HCT116 (cell line): Measurements from ENCODE around the gene MCFD2. TPM values are rescaled to one million over a fixed set of nuclear protein-coding genes. Genes with fewer than 3 reads are reported as not detected.

ENCODE experiments used
- ATAC-seq: fragments of 200-7000 bp; cut with Tn5 transposase; 2 replicates; pipeline ENCODE4 v1.9.1; 2020; ENCODE audit warnings: mild to moderate bottlenecking, moderate library complexity
- BruUV-seq: library from RNA; stranded (reverse); fragments of 400-500 nt; replicated peaks from 2 replicates; lab custom pipeline; 2021; lab: Mats Ljungman, UMichigan
- CTCF ChIA-PET: fragments of 300-600 bp; sonication (Branson Sonifier 250); formaldehyde crosslinking; loops from one replicate; lab custom pipeline; 2021; ENCODE audit warnings: antibody characterized with exemption; lab: Charles Lee
- POLR2A ChIA-PET: fragments of 300-600, 350-600 bp; sonication (Branson Sonifier 250); formaldehyde crosslinking; loops from one replicate; lab custom pipeline; 2021; ENCODE audit warnings: antibody characterized with exemption; lab: Charles Lee
- RAD21 ChIA-PET, 2 experiments: fragments of 300-600 bp; sonication (Branson Sonifier 250); formaldehyde crosslinking; loops; one replicate each; lab custom pipeline; 2023; ENCODE audit warnings: low total read pairs in 2 of 2; ENCODE audit not compliant: uncharacterized antibody in 2 of 2, unreplicated experiment in 2 of 2, low non-redundant PET in 1 of 2; lab: Charles Lee
- DNase-seq: peaks from one replicate; pipeline ENCODE4 v3.0.0-alpha.2; 2010; ENCODE audit warnings: low read depth, low spot score
- H2AFZ ChIP-seq: fragments of 200-600 bp; shearing (Covaris generic), sonication (generic); 2 replicates; pipeline ENCODE4 v1.6.1; 2017; ENCODE audit warnings: low read depth, mixed run types, mixed read lengths, antibody characterized with exemption, low read length; ENCODE audit not compliant: poor library complexity, severe bottlenecking
- H3K27ac ChIP-seq: 2 replicates; pipeline ENCODE4 v1.5.1; 2012; ENCODE audit warnings: low read depth, low read length
- H3K27me3 ChIP-seq: fragments of 200-600 bp; sonication (generic); 2 replicates; pipeline ENCODE4 v1.6.1; 2016; ENCODE audit warnings: mixed run types, low read length, mixed read lengths; ENCODE audit not compliant: insufficient read depth
- H3K36me3 ChIP-seq, 2 experiments: fragments of 200-500 bp in 1 of 2; fragments of 200-600 bp in 1 of 2; sonication (Bioruptor generic) in 1 of 2; sonication (generic) in 1 of 2; 2 replicates each; pipeline versions ENCODE4 v1.5.1 to v1.6.1; 2014 to 2016; ENCODE audit warnings: low read length in 2 of 2, inconsistent platforms in 1 of 2, mixed read lengths in 1 of 2, mixed run types in 1 of 2; ENCODE audit not compliant: insufficient read depth in 2 of 2, control insufficient read depth in 1 of 2
- H3K4me1 ChIP-seq, 2 experiments: fragments of 200-600 bp in 1 of 2; sonication (generic) in 1 of 2; 2 replicates each; pipeline versions ENCODE4 v1.5.1 to v1.6.1; 2012 to 2017; ENCODE audit warnings: low read length in 2 of 2, inconsistent platforms in 1 of 2, mild to moderate bottlenecking in 1 of 2, mixed read lengths in 1 of 2, mixed run types in 1 of 2, moderate library complexity in 1 of 2; ENCODE audit not compliant: insufficient read depth in 2 of 2, control insufficient read depth in 1 of 2
- H3K4me2 ChIP-seq: fragments of 200-600 bp; sonication (generic); 2 replicates; pipeline ENCODE4 v1.6.1; 2017; ENCODE audit warnings: mixed run types, low read length, mixed read lengths
- H3K4me3 ChIP-seq, 2 experiments: fragments of 200-600 bp in 1 of 2; sonication (generic) in 1 of 2; replicated peaks in 1 of 2; 2 replicates each; pipeline ENCODE4 v1.5.1; 2011 to 2016; ENCODE audit warnings: low read length in 2 of 2, control low read depth in 1 of 2, low read depth in 1 of 2, mild to moderate bottlenecking in 1 of 2, mixed read lengths in 1 of 2, mixed run types in 1 of 2
- H3K79me2 ChIP-seq: fragments of 200-600 bp; sonication (generic); 2 replicates; pipeline ENCODE4 v1.6.1; 2017; ENCODE audit warnings: mild to moderate bottlenecking, mixed run types, low read length, moderate library complexity, mixed read lengths; ENCODE audit not compliant: insufficient read depth
- H3K9ac ChIP-seq: fragments of 200-600 bp; sonication (generic); 2 replicates; pipeline ENCODE4 v1.6.1; 2016; ENCODE audit warnings: low read length, mixed read lengths
- H3K9me2 ChIP-seq: fragments of 200-600 bp; sonication (generic), shearing (Covaris generic); 2 replicates; pipeline ENCODE4 v1.6.1; 2017; ENCODE audit warnings: mixed run types, mild to moderate bottlenecking, moderate library complexity; ENCODE audit not compliant: insufficient read depth
- H3K9me3 ChIP-seq, 2 experiments: fragments of 200-500 bp in 1 of 2; fragments of 200-600 bp in 1 of 2; sonication (Bioruptor generic) in 1 of 2; sonication (generic) in 1 of 2; 2 replicates each; pipeline ENCODE4 v1.6.1; 2014 to 2017; ENCODE audit warnings: low read length in 2 of 2, mixed read lengths in 2 of 2, inconsistent platforms in 1 of 2, low read depth in 1 of 2, mild to moderate bottlenecking in 1 of 2, mixed run types in 1 of 2, moderate library complexity in 1 of 2; ENCODE audit not compliant: control insufficient read depth in 1 of 2, insufficient read depth in 1 of 2
- H4K20me1 ChIP-seq: fragments of 200-600 bp; sonication (generic), shearing (Covaris generic); 2 replicates; pipeline ENCODE4 v1.6.1; 2017; ENCODE audit warnings: mixed run types, mild to moderate bottlenecking, moderate library complexity; ENCODE audit not compliant: insufficient read depth
- ATF3 ChIP-seq: IDR thresholded peaks from 2 replicates; pipeline ENCODE4 v1.6.1; 2012
- CBX3 ChIP-seq: IDR thresholded peaks from 2 replicates; pipeline ENCODE4 v1.6.1; 2012; ENCODE audit warnings: low read depth
- CTCF ChIP-seq, 3 experiments: fragments of 200-600 bp in 1 of 3; sonication (generic) in 1 of 3; IDR thresholded peaks in 2 of 3; conservative IDR thresholded peaks in 1 of 3; 2 replicates each; pipeline ENCODE4 v1.5.1; 2012 to 2017; ENCODE audit warnings: low read depth in 2 of 3, low read length in 2 of 3, antibody characterized with exemption in 1 of 3, borderline replicate concordance in 1 of 3, control low read depth in 1 of 3, mild to moderate bottlenecking in 1 of 3, mixed read lengths in 1 of 3, mixed run types in 1 of 3, moderate library complexity in 1 of 3; ENCODE audit not compliant: insufficient read depth in 1 of 3
- EGR1 ChIP-seq: IDR thresholded peaks from 2 replicates; pipeline ENCODE4 v1.6.1; 2012; ENCODE audit warnings: low read depth
- ELF1 ChIP-seq: IDR thresholded peaks from 2 replicates; pipeline ENCODE4 v1.6.1; 2012; ENCODE audit warnings: low read depth, borderline replicate concordance
- FOSL1 ChIP-seq: IDR thresholded peaks from 2 replicates; pipeline ENCODE4 v1.6.1; 2012; ENCODE audit warnings: low read depth
- JUND ChIP-seq: IDR thresholded peaks from 2 replicates; pipeline ENCODE4 v1.6.1; 2012
- MAX ChIP-seq: IDR thresholded peaks from 2 replicates; pipeline ENCODE4 v1.6.1; 2012
- RAD21 ChIP-seq: IDR thresholded peaks from 2 replicates; pipeline ENCODE4 v1.6.1; 2012; ENCODE audit warnings: low read depth, mild to moderate bottlenecking
- REST ChIP-seq: IDR thresholded peaks from 2 replicates; pipeline ENCODE4 v1.6.1; 2012; ENCODE audit warnings: low read depth
- ZBTB33 ChIP-seq: IDR thresholded peaks from 2 replicates; pipeline ENCODE4 v1.6.1; 2011; ENCODE audit warnings: mild to moderate bottlenecking, low read length, moderate library complexity; ENCODE audit not compliant: insufficient replicate concordance; ENCODE audit errors: extremely low read depth
- ZNF274 ChIP-seq: fragments of 200-500 bp; sonication (Bioruptor generic); IDR thresholded peaks from 2 replicates; pipeline ENCODE4 v1.6.1; 2014; ENCODE audit warnings: mild to moderate bottlenecking, low read depth, low read length, inconsistent platforms
- intact Hi-C: fragments of 100-400 bp; cut with micrococcal nuclease; formaldehyde crosslinking; loops from 2 replicates; pipeline ENCODE4 v1.10.0; 2022
- total RNA-seq: library from RNA; stranded (reverse); gene quantifications from one replicate; pipeline ENCODE4 v1.2.1, GENCODE V29; 2021; ENCODE audit not compliant: unreplicated experiment

MCFD2 gene
- total RNA-seq, 1 experiment from 2014 or later: 73.9 TPM

- H3K9me2 ChIP-seq: no peaks in the 10 kb centered on the region
- no peak overlapping the region for H3K27ac ChIP-seq
- RAD21 ChIA-PET: no interaction called here
- no peak overlapping the region for H3K9ac ChIP-seq
- CTCF ChIA-PET: no interaction called here
- BruUV-seq: no TSS peak
- POLR2A ChIA-PET: interaction anchor here (0.7 kb wide), 1 partner anchor 292 kb away, joined by 5 read pairs; no protein-coding TSS in a partner anchor
- H3K4me1 ChIP-seq: peaks cover 15 to 25% of the 10 kb centered on the region in 2 experiments
- H3K36me3 ChIP-seq: no peaks in the 10 kb centered on the region
- H3K9me3 ChIP-seq: no peaks in the 10 kb centered on the region
- ATAC-seq (no peak), DNase-seq (no peak)
- H4K20me1 ChIP-seq: no peaks in the 10 kb centered on the region
- intact Hi-C loops: no loop called here
- H3K27me3 ChIP-seq: no peaks in the 10 kb centered on the region
- H3K79me2 ChIP-seq: peaks cover 33% of the 10 kb centered on the region
- no peak overlapping the region for H2AFZ ChIP-seq
- H3K4me3 ChIP-seq: no peak overlapping the region
- no peak overlapping the region for H3K4me2 ChIP-seq
- TF ChIP-seq EGR1 (no peak), ZBTB33 (no peak), ZNF274 (no peak), ELF1 (no peak), JUND (no peak), CTCF (IDR thresholded peaks at IDR 0.05 in 2 of 3, conservative IDR thresholded peaks at IDR 0.05 in 1 of 3; ENCODE audit: borderline replicate concordance in 1 of 3, insufficient read depth in 1 of 3, low read depth in 2 of 3, low read length in 2 of 3) (no peak), ATF3 (no peak), MAX (no peak), REST (no peak), FOSL1 (no peak), RAD21 (no peak), CBX3 (no peak)
Measured at GRCh38 chr2:46943881-46944798, 28.5 kb upstream of the MCFD2 start.
